Calu3 (cell line): ENCODE measurements around the gene RAB11B. TPM values are rescaled to one million over a fixed set of nuclear protein-coding genes. Genes with fewer than 3 reads are reported as not detected.

Source experiments
- BruUV-seq: library from RNA; stranded (reverse); fragments of 400-500 nt; replicated peaks from 2 replicates; lab custom pipeline; 2021; lab: Mats Ljungman, UMichigan
- CTCF ChIA-PET: fragments of 300-600 bp; sonication (Branson Sonifier 250); formaldehyde crosslinking; loops from one replicate; lab custom pipeline; 2022; ENCODE audit warnings: antibody characterized with exemption; lab: Charles Lee
- DNase-seq: peaks from one replicate; pipeline ENCODE4 v3.0.0; 2022
- H3K27ac Mint-ChIP-seq: one replicate; pipeline ENCODE4 v1.8.0; 2022; ENCODE audit warnings: mixed read lengths; ENCODE audit not compliant: unreplicated experiment
- H3K27me3 Mint-ChIP-seq: one replicate; pipeline ENCODE4 v1.8.0; 2022; ENCODE audit warnings: mixed read lengths; ENCODE audit not compliant: unreplicated experiment
- H3K36me3 Mint-ChIP-seq: one replicate; pipeline ENCODE4 v1.8.0; 2022; ENCODE audit warnings: mild to moderate bottlenecking, moderate library complexity, mixed read lengths; ENCODE audit not compliant: insufficient read depth, unreplicated experiment
- H3K4me1 Mint-ChIP-seq: one replicate; pipeline ENCODE4 v1.8.0; 2022; ENCODE audit warnings: mild to moderate bottlenecking, low read depth, mixed read lengths; ENCODE audit not compliant: unreplicated experiment
- H3K4me3 Mint-ChIP-seq: one replicate; pipeline ENCODE4 v1.8.0; 2022; ENCODE audit warnings: mild to moderate bottlenecking, low read depth, moderate library complexity, mixed read lengths; ENCODE audit not compliant: unreplicated experiment
- H3K9me3 Mint-ChIP-seq: one replicate; pipeline ENCODE4 v1.8.0; 2022; ENCODE audit warnings: low read depth, mixed read lengths; ENCODE audit not compliant: unreplicated experiment
- CTCF ChIP-seq: fragments of 200-600 bp; IDR thresholded peaks from one replicate; pipeline ENCODE4 v1.8.0; 2022; ENCODE audit warnings: antibody characterized with exemption; ENCODE audit not compliant: unreplicated experiment
- intact Hi-C: fragments of 100-400 bp; cut with micrococcal nuclease; formaldehyde crosslinking; loops from one replicate; pipeline ENCODE4 v1.10.0; 2022; ENCODE audit not compliant: unreplicated experiment
- microRNA-seq: library from miRNA; unstranded; fragments of <30 nt; microRNA quantifications from one replicate; pipeline ENCODE4 v1.2.0, GENCODE V29; 2022
- total RNA-seq: library from RNA; stranded (reverse); gene quantifications from 2 replicates; pipeline ENCODE4 v1.2.3, GENCODE V29; 2022

Gene RAB11B
- total RNA-seq, 1 experiment from 2014 or later = 57.5 TPM

GRCh38 chr19:8451377-8451776, 61.2 kb downstream of the RAB11B start:
- intact Hi-C loops = no loop called here
- CTCF ChIA-PET = interaction anchor here (1.0 to 1.6 kb wide), 2 partner anchors 38 to 63 kb away, joined by 3 to 7 read pairs; partner anchors contain the start of genes MARCHF2 and ZNF414
- peaks cover 26% of the 10 kb centered on the region for H3K4me1 Mint-ChIP-seq
- no peaks in the 10 kb centered on the region for H3K9me3 Mint-ChIP-seq
- no peaks in the 10 kb centered on the region for H3K27me3 Mint-ChIP-seq
- DNase-seq = no peak
- peak overlapping the region; percentile 24 for H3K4me3 Mint-ChIP-seq
- H3K36me3 Mint-ChIP-seq = peaks cover 39% of the 10 kb centered on the region
- no TSS peak for BruUV-seq
- H3K27ac Mint-ChIP-seq = no peak overlapping the region
- TF ChIP-seq CTCF = no peak

- H3K4me3 Mint-ChIP-seq = peak overlapping the region; percentile 24
Observed at GRCh38 chr19:8451885-8452284, 61.7 kb downstream of the RAB11B start.

GRCh38 chr19:8452446-8453123, 62.4 kb downstream of the RAB11B start:
- CTCF ChIA-PET = interaction anchor here (0.5 to 1.6 kb wide), 2 partner anchors 39 to 89 kb away, joined by 4 to 7 read pairs; partner anchors contain the start of gene MARCHF2
- intact Hi-C loops = no loop called here
- no peak overlapping the region for H3K27ac Mint-ChIP-seq
- no peak overlapping the region for H3K4me3 Mint-ChIP-seq
- no peak for TF ChIP-seq CTCF
- peaks cover 34% of the 10 kb centered on the region for H3K36me3 Mint-ChIP-seq
- BruUV-seq = no TSS peak
- H3K4me1 Mint-ChIP-seq = peaks cover 18% of the 10 kb centered on the region
- no peak for DNase-seq
- no peaks in the 10 kb centered on the region for H3K9me3 Mint-ChIP-seq
- H3K27me3 Mint-ChIP-seq = no peaks in the 10 kb centered on the region

More at GRCh38 chr19:8451885-8452284, 61.7 kb downstream of the RAB11B start:
- no peaks in the 10 kb centered on the region for H3K9me3 Mint-ChIP-seq
- intact Hi-C loops = no loop called here
- no peak overlapping the region for H3K27ac Mint-ChIP-seq
- TF ChIP-seq CTCF = no peak
- H3K27me3 Mint-ChIP-seq = no peaks in the 10 kb centered on the region
- peaks cover 25% of the 10 kb centered on the region for H3K4me1 Mint-ChIP-seq
- CTCF ChIA-PET = interaction anchor here (0.5 to 1.6 kb wide), 3 partner anchors 39 to 88 kb away, joined by 3 to 7 read pairs (median 4); partner anchors contain the start of genes MARCHF2 and ZNF414
- peaks cover 41% of the 10 kb centered on the region for H3K36me3 Mint-ChIP-seq
- peak; percentile 53 for DNase-seq
- BruUV-seq = no TSS peak

- no TSS peak for BruUV-seq
- no peak overlapping the region for H3K27ac Mint-ChIP-seq
- no peak for TF ChIP-seq CTCF
Observed at GRCh38 chr19:8453616-8454015, 63.5 kb downstream of the RAB11B start.

More at GRCh38 chr19:8453616-8454015, 63.5 kb downstream of the RAB11B start:
- peaks cover 29% of the 10 kb centered on the region for H3K36me3 Mint-ChIP-seq
- DNase-seq = no peak
- intact Hi-C loops = no loop called here
- no peak overlapping the region for H3K4me3 Mint-ChIP-seq
- H3K4me1 Mint-ChIP-seq = peaks cover 24% of the 10 kb centered on the region
- H3K27me3 Mint-ChIP-seq = no peaks in the 10 kb centered on the region
- H3K9me3 Mint-ChIP-seq = no peaks in the 10 kb centered on the region
- CTCF ChIA-PET = no interaction called here

Small RNA genes within 50 kb of the gene (microRNA-seq; reads per million reads assigned to microRNA genes)
- 2.5 reads per million for gene MIR4999

Other genes with a start within 250 kb of the RAB11B start
- gene FBN3, start 240.8 kb upstream of the RAB11B start, total RNA-seq = 0.54 TPM in 1 of 2 replicates, not detected in the other
- 10.1 and 13.4 TPM in 2 replicates for gene CERS4, start 181.0 kb upstream of the RAB11B start, total RNA-seq
- 54.0 and 54.9 TPM in 2 replicates for gene CD320, start 82.0 kb upstream of the RAB11B start, total RNA-seq
- gene NDUFA7, start 69.0 kb upstream of the RAB11B start, total RNA-seq = 38.2 and 44.5 TPM in 2 replicates
- 565 and 595 TPM in 2 replicates for gene RPS28, start 68.9 kb upstream of the RAB11B start, total RNA-seq
- 0.17 TPM in 1 of 2 replicates, not detected in the other for gene KANK3, start 47.1 kb upstream of the RAB11B start, total RNA-seq
- 0.97 and 1.6 TPM in 2 replicates for gene ANGPTL4, start 26.2 kb upstream of the RAB11B start, total RNA-seq
- 10.1 and 12.8 TPM in 2 replicates for gene MARCHF2, start 22.9 kb downstream of the RAB11B start, total RNA-seq
- gene HNRNPM, start 54.6 kb downstream of the RAB11B start, total RNA-seq = 186 and 204 TPM in 2 replicates
- 0.47 TPM in 1 of 2 replicates, not detected in the other for gene PRAM1, start 112.3 kb downstream of the RAB11B start, total RNA-seq
- 8.7 and 11.8 TPM in 2 replicates for gene ZNF414, start 123.8 kb downstream of the RAB11B start, total RNA-seq
- gene MYO1F, start 187.1 kb downstream of the RAB11B start, total RNA-seq = 1.3 TPM in 1 of 2 replicates, not detected in the other
- gene ADAMTS10, start 220.4 kb downstream of the RAB11B start, total RNA-seq = 0.76 TPM in 1 of 2 replicates, not detected in the other
- not detected in 2 replicates for gene NFILZ, start 240.3 kb downstream of the RAB11B start, total RNA-seq